ENCODE measurements around the gene SPO11.

Gene SPO11

GRCh38 chr20:57370316-57370715, 40.7 kb downstream of the SPO11 start:
- no peak for TF ChIP-seq OSR1 (CRISPR knock-in tag; IDR thresholded peaks at IDR 0.05)
- no peak for TF ChIP-seq CSDC2 (CRISPR knock-in tag; IDR thresholded peaks at IDR 0.05)
- TF ChIP-seq ZNF8 (CRISPR knock-in tag; IDR thresholded peaks at IDR 0.05), result no peak
- no peak for TF ChIP-seq ZC3H10 (CRISPR knock-in tag; IDR thresholded peaks at IDR 0.05)
- TF ChIP-seq ARNTL (CRISPR knock-in tag; IDR thresholded peaks at IDR 0.05; ENCODE audit: borderline replicate concordance, low read depth), result no peak
- TF ChIP-seq SNAI2 (CRISPR knock-in tag; IDR thresholded peaks at IDR 0.05), result no peak
- no peak for TF ChIP-seq GLIS3 (CRISPR knock-in tag; IDR thresholded peaks at IDR 0.05)
- TF ChIP-seq ZFP30 (CRISPR knock-in tag; IDR thresholded peaks at IDR 0.05), result no peak
- no peak for TF ChIP-seq ZNF70 (CRISPR knock-in tag; IDR thresholded peaks at IDR 0.05)
- no peak for TF ChIP-seq PATZ1 (CRISPR knock-in tag; IDR thresholded peaks at IDR 0.05; ENCODE audit: borderline replicate concordance)
- TF ChIP-seq, protein P1, sequence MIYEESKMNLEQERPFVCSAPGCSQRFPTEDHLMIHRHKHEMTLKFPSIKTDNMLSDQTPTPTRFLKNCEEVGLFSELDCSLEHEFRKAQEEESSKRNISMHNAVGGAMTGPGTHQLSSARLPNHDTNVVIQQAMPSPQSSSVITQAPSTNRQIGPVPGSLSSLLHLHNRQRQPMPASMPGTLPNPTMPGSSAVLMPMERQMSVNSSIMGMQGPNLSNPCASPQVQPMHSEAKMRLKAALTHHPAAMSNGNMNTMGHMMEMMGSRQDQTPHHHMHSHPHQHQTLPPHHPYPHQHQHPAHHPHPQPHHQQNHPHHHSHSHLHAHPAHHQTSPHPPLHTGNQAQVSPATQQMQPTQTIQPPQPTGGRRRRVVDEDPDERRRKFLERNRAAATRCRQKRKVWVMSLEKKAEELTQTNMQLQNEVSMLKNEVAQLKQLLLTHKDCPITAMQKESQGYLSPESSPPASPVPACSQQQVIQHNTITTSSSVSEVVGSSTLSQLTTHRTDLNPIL (CRISPR knock-in tag; IDR thresholded peaks at IDR 0.05; ENCODE audit: low read depth), result no peak
- no peak for TF ChIP-seq ESRRG (CRISPR knock-in tag; IDR thresholded peaks at IDR 0.05)
- TF ChIP-seq TOX (CRISPR knock-in tag; IDR thresholded peaks at IDR 0.05; ENCODE audit: borderline replicate concordance), result no peak
- TF ChIP-seq, protein P2, sequence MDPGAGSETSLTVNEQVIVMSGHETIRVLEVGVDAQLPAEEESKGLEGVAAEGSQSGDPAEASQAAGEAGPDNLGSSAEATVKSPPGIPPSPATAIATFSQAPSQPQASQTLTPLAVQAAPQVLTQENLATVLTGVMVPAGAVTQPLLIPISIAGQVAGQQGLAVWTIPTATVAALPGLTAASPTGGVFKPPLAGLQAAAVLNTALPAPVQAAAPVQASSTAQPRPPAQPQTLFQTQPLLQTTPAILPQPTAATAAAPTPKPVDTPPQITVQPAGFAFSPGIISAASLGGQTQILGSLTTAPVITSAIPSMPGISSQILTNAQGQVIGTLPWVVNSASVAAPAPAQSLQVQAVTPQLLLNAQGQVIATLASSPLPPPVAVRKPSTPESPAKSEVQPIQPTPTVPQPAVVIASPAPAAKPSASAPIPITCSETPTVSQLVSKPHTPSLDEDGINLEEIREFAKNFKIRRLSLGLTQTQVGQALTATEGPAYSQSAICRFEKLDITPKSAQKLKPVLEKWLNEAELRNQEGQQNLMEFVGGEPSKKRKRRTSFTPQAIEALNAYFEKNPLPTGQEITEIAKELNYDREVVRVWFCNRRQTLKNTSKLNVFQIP (CRISPR knock-in tag; IDR thresholded peaks at IDR 0.05; ENCODE audit: borderline replicate concordance, low read depth), result no peak
- TF ChIP-seq ISL1 (CRISPR knock-in tag; IDR thresholded peaks at IDR 0.05), result no peak
- TF ChIP-seq CSRNP3 (CRISPR knock-in tag; IDR thresholded peaks at IDR 0.05), result no peak
- TF ChIP-seq ZFP3 (CRISPR knock-in tag; IDR thresholded peaks at IDR 0.05), result no peak
- no peak for TF ChIP-seq RARB (CRISPR knock-in tag; IDR thresholded peaks at IDR 0.05)
- TF ChIP-seq TCF4 (CRISPR knock-in tag; IDR thresholded peaks at IDR 0.05; ENCODE audit: borderline replicate concordance), result no peak
- no peak for TF ChIP-seq ZNF565 (CRISPR knock-in tag; conservative IDR thresholded peaks at IDR 0.05; ENCODE audit: low read depth)
- no peak for ATAC-seq

- TF ChIP-seq ARNTL (CRISPR knock-in tag; IDR thresholded peaks at IDR 0.05; ENCODE audit: borderline replicate concordance, low read depth), result no peak
- TF ChIP-seq ZC3H10 (CRISPR knock-in tag; IDR thresholded peaks at IDR 0.05), result no peak
- no peak for TF ChIP-seq PATZ1 (CRISPR knock-in tag; IDR thresholded peaks at IDR 0.05; ENCODE audit: borderline replicate concordance)
- TF ChIP-seq, protein P2 (CRISPR knock-in tag; IDR thresholded peaks at IDR 0.05; ENCODE audit: borderline replicate concordance, low read depth), result no peak
- no peak for ATAC-seq
These were observed 41.8 kb downstream of the SPO11 start for GRCh38 chr20:57371363-57371762.

DNA sequence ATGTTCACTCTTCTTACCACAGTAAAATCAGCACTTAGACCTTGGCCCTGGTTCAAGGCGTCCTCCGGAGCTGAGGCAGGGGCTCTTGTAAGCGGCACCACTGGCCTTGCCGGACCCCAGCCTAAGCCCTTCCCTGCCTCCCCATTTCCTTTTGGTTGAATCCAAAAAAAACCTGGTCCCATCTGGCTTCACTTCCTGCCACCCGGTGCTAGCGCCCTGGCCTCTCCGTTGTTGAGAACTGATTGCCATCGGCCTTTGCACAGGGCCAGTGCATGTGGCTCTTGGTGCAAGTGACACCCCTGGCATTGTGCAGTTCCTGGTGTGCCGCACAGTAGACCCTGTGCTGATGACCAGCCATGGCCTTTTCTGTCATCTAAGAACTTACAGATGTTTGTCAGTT, 42.6 kb downstream of the SPO11 start:
- no peak for ATAC-seq
- TF ChIP-seq ZNF70 (CRISPR knock-in tag; IDR thresholded peaks at IDR 0.05) (no peak), GLIS3 (CRISPR knock-in tag; IDR thresholded peaks at IDR 0.05) (no peak), CSDC2 (CRISPR knock-in tag; IDR thresholded peaks at IDR 0.05) (no peak), BACH2 (CRISPR knock-in tag; IDR thresholded peaks at IDR 0.05; ENCODE audit: borderline replicate concordance) (no peak), PPARA (CRISPR knock-in tag; IDR thresholded peaks at IDR 0.05; ENCODE audit: borderline replicate concordance) (no peak), RARB (CRISPR knock-in tag; IDR thresholded peaks at IDR 0.05) (no peak), ZFP3 (CRISPR knock-in tag; IDR thresholded peaks at IDR 0.05) (no peak), TCF4 (CRISPR knock-in tag; IDR thresholded peaks at IDR 0.05; ENCODE audit: borderline replicate concordance) (no peak), ARNTL (CRISPR knock-in tag; IDR thresholded peaks at IDR 0.05; ENCODE audit: borderline replicate concordance, low read depth) (no peak), CSRNP3 (CRISPR knock-in tag; IDR thresholded peaks at IDR 0.05) (no peak)
